ENCODE data around the gene IGFBPL1. TPM values are rescaled to one million over a fixed set of nuclear protein-coding genes. Genes with fewer than 3 reads are reported as not detected.

The IGFBPL1 gene
- total and polyA plus RNA-seq, 10 donors: not detected

- H3K4me1 ChIP-seq: peaks cover 0 to 17% (median 9%) of the 10 kb centered on the region in 6 donors
- no peak overlapping the region for H3K4me3 ChIP-seq
- H3K9me3 ChIP-seq: no peaks in the 10 kb centered on the region
- peaks cover 0 to 84% (median 30%) of the 10 kb centered on the region in 7 donors for H3K27me3 ChIP-seq (replicated peaks in 1 of 7)
- H3K27ac ChIP-seq: no peak overlapping the region
- no peak for TF ChIP-seq POLR2AphosphoS5 (IDR thresholded peaks at IDR 0.05)
- intact Hi-C loops (cut with DNase I; ENCODE audit: low total_unique reads): no loop called here
- DNase-seq: no peak
- 77 to 86% (median 79%) methylated on average over 6 to 7 of the region's 7 CpGs for WGBS, 5 donors
- H3K36me3 ChIP-seq: no peaks in the 10 kb centered on the region
These were observed 1.5 kb downstream of the IGFBPL1 start for GRCh38 chr9:38422555-38423260.

- TF ChIP-seq POLR2A (IDR thresholded peaks at IDR 0.05) (no peak), CTCF (IDR thresholded peaks at IDR 0.05 in 8 of 11, conservative IDR thresholded peaks at IDR 0.05 in 3 of 11) (no peak), POLR2AphosphoS5 (IDR thresholded peaks at IDR 0.05) (no peak)
- intact Hi-C loops (cut with DNase I; ENCODE audit: low total_unique reads): no loop called here
- Histone ChIP-seq H3K36me3 (no peaks in the 10 kb centered on the region), H3K27me3 (replicated peaks in 1 of 7) (peaks cover 0 to 80% (median 30%) of the 10 kb centered on the region in 7 donors), H3K4me1 (peaks cover 0 to 17% (median 9%) of the 10 kb centered on the region in 6 donors), H3K9me3 (no peaks in the 10 kb centered on the region), H3K27ac (no peak overlapping the region), H3K4me3 (no peak overlapping the region)
- DNase-seq: no peak
- WGBS, 5 donors: 81 to 86% (median 82%) methylated on average over 5 to 9 of the region's 9 CpGs
These were observed 2.6 kb downstream of the IGFBPL1 start for GRCh38 chr9:38421498-38422211.

GRCh38 chr9:38419181-38419580 lies 5.1 kb downstream of the IGFBPL1 start:
- Histone ChIP-seq H3K36me3 (no peaks in the 10 kb centered on the region), H3K27me3 (replicated peaks in 1 of 7) (peaks cover 0 to 73% (median 20%) of the 10 kb centered on the region in 7 donors), H3K27ac (no peak overlapping the region), H3K4me3 (no peak overlapping the region), H3K4me1 (peaks cover 0 to 11% (median 4%) of the 10 kb centered on the region in 6 donors), H3K9me3 (no peaks in the 10 kb centered on the region)
- no peak for DNase-seq
- TF ChIP-seq POLR2AphosphoS5 (IDR thresholded peaks at IDR 0.05): no peak
- 72 to 88% (median 78%) methylated on average over 5 of the region's 5 CpGs for WGBS, 5 donors
- intact Hi-C loops (cut with DNase I; ENCODE audit: low total_unique reads): no loop called here

- intact Hi-C loops (cut with DNase I; ENCODE audit: low total_unique reads): no loop called here
- Histone ChIP-seq H3K27me3 (replicated peaks in 1 of 7) (peaks cover 0 to 67% (median 12%) of the 10 kb centered on the region in 7 donors), H3K36me3 (no peaks in the 10 kb centered on the region), H3K4me3 (no peak overlapping the region), H3K4me1 (peaks cover 0 to 5% (median under 1%) of the 10 kb centered on the region in 6 donors), H3K27ac (no peak overlapping the region), H3K9me3 (no peaks in the 10 kb centered on the region)
- no peak for DNase-seq
- WGBS, 5 donors: 80 to 92% (median 83%) methylated on average over 1 of the region's 1 CpG
- TF ChIP-seq POLR2AphosphoS5 (IDR thresholded peaks at IDR 0.05) (no peak), POLR2A (IDR thresholded peaks at IDR 0.05) (no peak), CTCF (IDR thresholded peaks at IDR 0.05 in 8 of 11, conservative IDR thresholded peaks at IDR 0.05 in 3 of 11) (no peak)
These were observed 5.9 kb downstream of the IGFBPL1 start for GRCh38 chr9:38418366-38418765.

Data from spleen (tissue), 11 donors.